GM12801 (cell line): Measurements from ENCODE around the gene ENGASE.

Experiments used
- TF ChIP-seq, protein P1 (sequence below): IDR thresholded peaks from one replicate; pipeline ENCODE4 v1.5.1; 2011; ENCODE audit warnings: control low read depth; ENCODE audit not compliant: insufficient read length; ENCODE audit errors: extremely low read depth

ENGASE gene

GRCh38 chr17:79131701-79132100 is 57.1 kb downstream of the ENGASE start:
- TF ChIP-seq, protein P1, sequence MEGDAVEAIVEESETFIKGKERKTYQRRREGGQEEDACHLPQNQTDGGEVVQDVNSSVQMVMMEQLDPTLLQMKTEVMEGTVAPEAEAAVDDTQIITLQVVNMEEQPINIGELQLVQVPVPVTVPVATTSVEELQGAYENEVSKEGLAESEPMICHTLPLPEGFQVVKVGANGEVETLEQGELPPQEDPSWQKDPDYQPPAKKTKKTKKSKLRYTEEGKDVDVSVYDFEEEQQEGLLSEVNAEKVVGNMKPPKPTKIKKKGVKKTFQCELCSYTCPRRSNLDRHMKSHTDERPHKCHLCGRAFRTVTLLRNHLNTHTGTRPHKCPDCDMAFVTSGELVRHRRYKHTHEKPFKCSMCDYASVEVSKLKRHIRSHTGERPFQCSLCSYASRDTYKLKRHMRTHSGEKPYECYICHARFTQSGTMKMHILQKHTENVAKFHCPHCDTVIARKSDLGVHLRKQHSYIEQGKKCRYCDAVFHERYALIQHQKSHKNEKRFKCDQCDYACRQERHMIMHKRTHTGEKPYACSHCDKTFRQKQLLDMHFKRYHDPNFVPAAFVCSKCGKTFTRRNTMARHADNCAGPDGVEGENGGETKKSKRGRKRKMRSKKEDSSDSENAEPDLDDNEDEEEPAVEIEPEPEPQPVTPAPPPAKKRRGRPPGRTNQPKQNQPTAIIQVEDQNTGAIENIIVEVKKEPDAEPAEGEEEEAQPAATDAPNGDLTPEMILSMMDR: no peak

DNA sequence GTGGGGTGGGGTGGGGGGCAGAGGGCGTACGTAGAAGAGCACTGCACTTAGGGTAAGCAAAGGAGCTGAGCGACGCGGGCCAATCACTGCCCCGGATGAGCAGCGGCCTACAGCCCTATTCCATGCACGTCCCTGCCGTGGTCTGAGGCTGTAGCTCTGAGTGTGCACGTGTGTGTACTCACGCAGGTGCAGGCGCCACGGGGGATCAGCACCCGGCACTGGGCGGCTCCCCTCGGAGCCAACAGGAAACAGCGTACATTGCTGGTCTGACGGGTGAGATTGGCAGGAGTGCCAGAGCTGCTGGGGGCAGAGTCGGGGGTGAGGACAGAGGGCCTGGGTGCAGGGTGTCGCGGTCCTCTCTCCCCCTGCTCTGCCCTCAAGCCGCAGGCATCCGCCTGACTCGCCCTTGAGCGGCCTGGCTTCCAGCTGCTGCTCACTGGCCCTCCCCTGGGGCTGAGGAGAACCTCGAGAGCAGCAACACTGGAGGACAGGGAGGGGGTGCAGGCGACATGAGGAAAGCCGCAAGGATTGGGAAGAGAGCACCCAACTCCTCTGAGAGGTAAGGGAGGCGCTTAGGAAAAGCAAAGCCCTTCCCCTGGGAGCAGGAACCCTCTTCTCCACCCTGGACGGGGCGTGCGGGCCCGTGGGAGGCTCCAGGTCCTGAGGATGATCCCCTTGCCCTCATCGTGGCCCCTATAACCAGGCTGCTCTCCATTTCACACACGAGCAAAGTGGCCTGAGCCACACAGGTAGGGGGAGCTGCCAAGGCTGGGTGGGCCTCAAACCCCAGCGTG is 57.8 kb downstream of the ENGASE start:
- TF ChIP-seq, protein P1: no peak

DNA sequence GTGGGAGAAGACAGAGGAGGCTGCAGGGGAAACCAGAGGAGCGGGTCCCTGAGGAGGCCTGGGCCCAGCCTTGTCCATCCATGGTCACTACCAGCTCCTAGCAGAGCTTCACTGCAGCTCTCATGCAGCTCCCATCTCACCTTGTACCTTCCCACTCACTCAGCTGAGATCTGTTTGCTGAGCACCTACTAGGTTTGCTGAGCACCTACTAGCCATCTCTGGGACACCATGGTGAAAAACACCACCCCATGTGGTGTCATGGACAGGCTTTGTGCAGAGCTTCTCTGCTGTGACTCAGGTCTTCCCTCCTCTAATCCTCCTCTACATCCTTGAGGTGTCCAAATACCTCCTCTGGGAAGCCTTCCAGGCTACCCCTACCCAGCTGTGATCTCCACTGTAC is 58.6 kb downstream of the ENGASE start:
- TF ChIP-seq, protein P1: no peak

DNA sequence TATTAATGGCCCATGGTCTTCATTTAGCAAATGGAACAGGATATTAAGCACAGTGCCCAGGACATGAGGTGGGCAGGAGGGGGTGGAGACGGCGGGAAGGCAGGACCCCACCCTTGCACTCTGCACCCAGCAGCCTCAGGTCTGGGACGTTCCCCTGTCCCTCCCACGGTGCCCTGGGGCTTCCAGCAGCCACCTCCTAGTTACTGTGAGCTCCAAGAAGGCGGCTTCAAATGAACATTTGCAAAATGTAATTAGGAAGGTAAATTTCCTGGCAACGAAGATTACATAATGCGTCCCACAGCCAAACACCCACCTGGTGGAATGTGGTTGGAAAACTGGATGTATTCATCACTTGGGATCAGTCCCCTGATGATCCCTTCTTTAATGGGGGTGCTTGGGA is 59.4 kb downstream of the ENGASE start:
- TF ChIP-seq, protein P1: no peak

DNA sequence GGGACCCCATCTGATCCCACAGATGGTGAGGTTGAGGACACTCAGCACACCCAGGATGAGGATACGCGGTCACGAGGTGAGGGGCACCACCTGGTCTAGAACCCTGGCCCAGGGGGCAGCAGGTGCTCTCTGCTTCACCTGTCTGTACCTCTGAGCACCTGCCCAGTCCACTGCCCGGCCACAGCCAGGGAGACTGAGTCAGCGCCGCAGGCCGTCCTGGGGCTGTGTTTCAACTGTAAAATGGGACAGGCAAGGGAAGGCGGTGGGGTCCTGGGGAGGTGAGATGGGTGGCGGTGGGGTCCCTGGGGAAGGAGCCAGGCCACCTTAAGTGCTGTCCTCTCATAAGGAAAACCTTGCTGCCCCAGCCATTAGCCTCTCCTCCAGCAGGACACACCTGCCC is 60.4 kb downstream of the ENGASE start:
- TF ChIP-seq, protein P1: no peak

- TF ChIP-seq, protein P1: no peak
Measured at GRCh38 chr17:79135628-79136405, 61.2 kb downstream of the ENGASE start.
